IMR-90 (cell line): ENCODE data around the gene ZDHHC14. TPM values are rescaled to one million over a fixed set of nuclear protein-coding genes. Genes with fewer than 3 reads are reported as not detected.

ENCODE experiments used
- ATAC-seq: fragments of 200-7000 bp; cut with Tn5 transposase; 2 replicates; pipeline ENCODE4 v1.9.1; 2020; ENCODE audit warnings: low read depth, mild to moderate bottlenecking, moderate library complexity
- BruUV-seq: library from RNA; stranded (reverse); fragments of 400-500 nt; replicated peaks from 2 replicates; lab custom pipeline; 2021; lab: Mats Ljungman, UMichigan
- CTCF ChIA-PET: fragments of 300-600 bp; formaldehyde crosslinking; extraction: SDS; loops from one replicate; lab custom pipeline; 2021; ENCODE audit warnings: antibody characterized with exemption; lab: Yijun Ruan, JAX
- POLR2A ChIA-PET: fragments of 300-600 bp; sonication (Branson Sonifier 250); formaldehyde crosslinking; loops from one replicate; lab custom pipeline; 2022; ENCODE audit warnings: antibody characterized with exemption; ENCODE audit not compliant: unreplicated experiment; lab: Charles Lee
- DNase-seq: peaks from one replicate; pipeline ENCODE4 v3.0.0; 2013
- H2AFZ ChIP-seq: replicated peaks from 2 replicates; pipeline ENCODE3; 2013; ENCODE audit warnings: low read length, mild to moderate bottlenecking; ENCODE audit not compliant: poor library complexity
- H2AK5ac ChIP-seq: 2 replicates; pipeline ENCODE4 v1.6.1; 2013; ENCODE audit warnings: low read depth, low read length, inconsistent platforms
- H2AK9ac ChIP-seq: replicated peaks from 2 replicates; pipeline ENCODE3; 2013; ENCODE audit warnings: mild to moderate bottlenecking, low read depth, low read length, moderate library complexity; ENCODE audit not compliant: poor library complexity
- H2BK120ac ChIP-seq: 2 replicates; pipeline ENCODE4 v1.6.1; 2013; ENCODE audit warnings: low read depth, low read length, inconsistent platforms
- H2BK15ac ChIP-seq: 3 replicates; pipeline ENCODE4 v1.6.1; 2013; ENCODE audit warnings: low read depth, low read length, inconsistent platforms
- H2BK20ac ChIP-seq: 2 replicates; pipeline ENCODE4 v1.6.1; 2013; ENCODE audit warnings: low read depth, mild to moderate bottlenecking, inconsistent platforms, low read length, moderate library complexity
- H2BK5ac ChIP-seq: 2 replicates; pipeline ENCODE4 v1.6.1; 2013; ENCODE audit warnings: mild to moderate bottlenecking, low read depth, low read length, inconsistent platforms; ENCODE audit not compliant: poor library complexity, severe bottlenecking
- H3K14ac ChIP-seq: replicated peaks from 2 replicates; pipeline ENCODE4 v1.6.1; 2013; ENCODE audit warnings: low read depth, low read length, inconsistent platforms
- H3K18ac ChIP-seq: 2 replicates; pipeline ENCODE4 v1.6.1; 2013; ENCODE audit warnings: low read depth, low read length, control low read depth
- H3K23ac ChIP-seq: 2 replicates; pipeline ENCODE4 v1.6.1; 2013; ENCODE audit warnings: low read depth, low read length, inconsistent platforms
- H3K27ac ChIP-seq: 2 replicates; pipeline ENCODE4 v1.5.1; 2013; ENCODE audit warnings: mild to moderate bottlenecking, control low read depth, low read length; ENCODE audit not compliant: insufficient read depth
- H3K27me3 ChIP-seq: 2 replicates; pipeline ENCODE4 v1.6.1; 2013; ENCODE audit warnings: low read length; ENCODE audit not compliant: control insufficient read depth, insufficient read depth
- H3K36me3 ChIP-seq: 2 replicates; pipeline ENCODE4 v1.6.1; 2013; ENCODE audit warnings: low read length, mixed read lengths; ENCODE audit not compliant: control insufficient read depth, insufficient read depth
- H3K4ac ChIP-seq: 2 replicates; pipeline ENCODE4 v1.6.1; 2013; ENCODE audit warnings: low read depth, low read length, inconsistent platforms
- H3K4me1 ChIP-seq: 2 replicates; pipeline ENCODE4 v1.6.1; 2013; ENCODE audit warnings: low read length, mixed read lengths; ENCODE audit not compliant: control insufficient read depth, insufficient read depth
- H3K4me2 ChIP-seq: 2 replicates; pipeline ENCODE4 v1.6.1; 2013; ENCODE audit warnings: low read depth, mild to moderate bottlenecking, control low read depth, low read length, moderate library complexity
- H3K4me3 ChIP-seq: 2 replicates; pipeline ENCODE4 v1.5.1; 2013; ENCODE audit warnings: low read depth, mild to moderate bottlenecking, control low read depth, low read length, moderate library complexity; ENCODE audit not compliant: insufficient read depth
- H3K56ac ChIP-seq: 2 replicates; pipeline ENCODE4 v1.6.1; 2013; ENCODE audit warnings: low read length, inconsistent platforms; ENCODE audit not compliant: insufficient read depth; ENCODE audit errors: extremely low read depth
- H3K79me1 ChIP-seq, 2 experiments: 2 replicates each; pipeline ENCODE4 v1.6.1; 2013; ENCODE audit warnings: low read length in 2 of 2, inconsistent platforms in 1 of 2, low read depth in 1 of 2
- H3K9ac ChIP-seq: 2 replicates; pipeline ENCODE4 v1.6.1; 2013; ENCODE audit warnings: low read depth, low read length, control low read depth
- H3K9me1 ChIP-seq: 2 replicates; pipeline ENCODE4 v1.6.1; 2013; ENCODE audit warnings: low read length, inconsistent platforms; ENCODE audit not compliant: insufficient read depth
- H3K9me3 ChIP-seq: 2 replicates; pipeline ENCODE4 v1.6.1; 2013; ENCODE audit warnings: low read length; ENCODE audit not compliant: control insufficient read depth, insufficient read depth
- H4K20me1 ChIP-seq: 2 replicates; pipeline ENCODE4 v1.6.1; 2013; ENCODE audit warnings: low read length, inconsistent platforms; ENCODE audit not compliant: insufficient read depth
- H4K5ac ChIP-seq: 2 replicates; pipeline ENCODE4 v1.6.1; 2013; ENCODE audit warnings: mild to moderate bottlenecking, low read depth, low read length, control low read depth
- H4K8ac ChIP-seq, 2 experiments: 2 replicates each; pipeline ENCODE4 v1.6.1; 2013; ENCODE audit warnings: low read depth in 2 of 2, low read length in 2 of 2, control low read depth in 1 of 2, inconsistent platforms in 1 of 2
- H4K91ac ChIP-seq: 2 replicates; pipeline ENCODE4 v1.6.1; 2013; ENCODE audit warnings: low read depth, low read length, inconsistent platforms; ENCODE audit not compliant: insufficient read depth
- BHLHE40 ChIP-seq: fragments of 150-350 bp; IDR thresholded peaks from 2 replicates; pipeline ENCODE4 v1.6.1; 2016; ENCODE audit warnings: mild to moderate bottlenecking, low read depth, low read length
- CEBPB ChIP-seq: IDR thresholded peaks from 2 replicates; pipeline ENCODE4 v1.6.1; 2012; ENCODE audit warnings: low read depth, low read length, improper control_type of control experiment
- CHD1 ChIP-seq: IDR thresholded peaks from 2 replicates; pipeline ENCODE4 v1.6.1; 2012; ENCODE audit warnings: low read depth, low read length, improper control_type of control experiment
- FOS ChIP-seq: fragments of 150-350 bp; IDR thresholded peaks from 2 replicates; pipeline ENCODE4 v1.6.1; 2016; ENCODE audit warnings: low read depth, low read length
- MAFK ChIP-seq: IDR thresholded peaks from 2 replicates; pipeline ENCODE4 v1.6.1; 2012; ENCODE audit warnings: low read depth, low read length, improper control_type of control experiment
- MAZ ChIP-seq: IDR thresholded peaks from 2 replicates; pipeline ENCODE4 v1.6.1; 2012; ENCODE audit warnings: low read depth, mild to moderate bottlenecking, low read length, improper control_type of control experiment, moderate library complexity, borderline replicate concordance
- MXI1 ChIP-seq: IDR thresholded peaks from 2 replicates; pipeline ENCODE4 v1.6.1; 2012; ENCODE audit warnings: low read depth, mild to moderate bottlenecking, low read length, moderate library complexity, borderline replicate concordance
- NFE2L2 ChIP-seq: fragments of 150-350 bp; IDR thresholded peaks from 2 replicates; pipeline ENCODE4 v1.6.1; 2016; ENCODE audit warnings: low read depth, mild to moderate bottlenecking, low read length
- POLR2A ChIP-seq: IDR thresholded peaks from 2 replicates; pipeline ENCODE4 v1.6.1; 2012; ENCODE audit warnings: mild to moderate bottlenecking, low read depth, low read length
- RAD21 ChIP-seq: IDR thresholded peaks from 2 replicates; pipeline ENCODE4 v1.6.1; 2012; ENCODE audit warnings: low read length, improper control_type of control experiment
- RCOR1 ChIP-seq: IDR thresholded peaks from 2 replicates; pipeline ENCODE4 v1.6.1; 2012; ENCODE audit warnings: mild to moderate bottlenecking, low read length, improper control_type of control experiment; ENCODE audit not compliant: insufficient replicate concordance
- RFX5 ChIP-seq: IDR thresholded peaks from 2 replicates; pipeline ENCODE4 v1.8.0; 2012; ENCODE audit warnings: low read depth, mild to moderate bottlenecking, low read length, moderate library complexity
- SMC3 ChIP-seq: fragments of 150-350 bp; IDR thresholded peaks from 2 replicates; pipeline ENCODE4 v1.6.1; 2016; ENCODE audit warnings: low read depth, mild to moderate bottlenecking, antibody characterized with exemption, low read length, moderate library complexity
- USF2 ChIP-seq: fragments of 150-350 bp; IDR thresholded peaks from 2 replicates; pipeline ENCODE4 v1.6.1; 2017; ENCODE audit warnings: mild to moderate bottlenecking, antibody characterized with exemption, low read length, low read depth
- WGBS, 2 experiments: methylation state at CpG; one replicate each; pipeline versions ENCODE4 v1.1.5 to v1.1.7; 2013; ENCODE audit warnings: missing lambda C conversion rate in 2 of 2; ENCODE audit not compliant: insufficient read length in 1 of 2; ENCODE audit errors: extremely low coverage in 2 of 2; 5-methylcytosine and 5-hydroxymethylcytosine counted together
- dilution Hi-C: fragments of 300-500 bp; cut with HindIII; formaldehyde crosslinking; loops from one replicate; pipeline ENCODE4 v1.14.3; 2018; ENCODE audit warnings: low sequenced_read_pairs; ENCODE audit not compliant: unreplicated experiment
- in situ Hi-C: fragments of 300-500 bp; cut with MboI; formaldehyde crosslinking; loops from 3 replicates; pipeline ENCODE4 v1.14.3; 2019; ENCODE audit warnings: low sequenced_read_pairs, inconsistent platforms, mixed read lengths
- intact Hi-C: fragments of 100-400 bp; cut with micrococcal nuclease; formaldehyde crosslinking; loops from 2 replicates; pipeline ENCODE4 v1.10.0; 2022
- polyA plus RNA-seq, 3 experiments: library from polyadenylated mRNA; depleted of rRNA; stranded (reverse); fragments of >200 nt; gene quantifications; 2 replicates each; pipeline ENCODE4 v1.2.3, GENCODE V29; 2012; ENCODE audit warnings: low replicate concordance in 1 of 3
- total RNA-seq: library from RNA; depleted of rRNA; stranded (reverse); fragments of >200 nt; gene quantifications from 2 replicates; pipeline ENCODE4 v1.2.3, GENCODE V29; 2012
- TF ChIP-seq, protein P1 (sequence below): fragments of 150-350 bp; IDR thresholded peaks from 2 replicates; pipeline ENCODE4 v1.6.1; 2016; ENCODE audit warnings: low read depth, mild to moderate bottlenecking, low read length, moderate library complexity, borderline replicate concordance
- TF ChIP-seq, protein P2 (sequence below): conservative IDR thresholded peaks from 2 replicates; pipeline ENCODE4 v1.5.1; 2012; ENCODE audit warnings: mild to moderate bottlenecking, low read depth, low read length, improper control_type of control experiment

ZDHHC14 gene
- total and polyA plus RNA-seq, 2 of the 4 experiments (the other 2 are of a cell fraction): 0.90 to 2.0 TPM

DNA sequence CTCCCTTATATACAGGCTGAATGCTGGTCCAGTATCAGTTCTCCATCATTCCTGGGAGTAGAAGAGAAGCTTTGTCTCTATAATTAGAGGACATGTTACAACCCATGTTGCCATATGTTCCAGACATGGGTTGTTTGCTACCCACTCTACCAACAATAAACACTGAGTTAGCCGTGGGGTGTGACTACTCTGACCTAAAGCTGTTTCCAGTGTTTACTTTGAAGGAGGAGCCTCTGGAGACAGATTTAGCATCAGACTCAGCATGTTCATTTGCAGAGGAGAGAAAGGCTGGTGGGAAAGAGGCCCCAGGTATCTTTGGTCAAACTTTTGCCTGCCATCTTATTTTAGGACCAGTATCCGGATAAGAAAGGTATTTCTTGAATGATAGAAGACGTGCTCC is 284.2 kb downstream of the ZDHHC14 start:
- POLR2A ChIA-PET: no interaction called here
- no peak overlapping the region for H2BK120ac ChIP-seq
- dilution Hi-C loops: no loop called here

More for the DNA sequence above, 284.2 kb downstream of the ZDHHC14 start:
- H3K27ac ChIP-seq: no peak overlapping the region
- no peak overlapping the region for H4K91ac ChIP-seq
- H2BK5ac ChIP-seq: no peak overlapping the region
- TF ChIP-seq, protein P1, sequence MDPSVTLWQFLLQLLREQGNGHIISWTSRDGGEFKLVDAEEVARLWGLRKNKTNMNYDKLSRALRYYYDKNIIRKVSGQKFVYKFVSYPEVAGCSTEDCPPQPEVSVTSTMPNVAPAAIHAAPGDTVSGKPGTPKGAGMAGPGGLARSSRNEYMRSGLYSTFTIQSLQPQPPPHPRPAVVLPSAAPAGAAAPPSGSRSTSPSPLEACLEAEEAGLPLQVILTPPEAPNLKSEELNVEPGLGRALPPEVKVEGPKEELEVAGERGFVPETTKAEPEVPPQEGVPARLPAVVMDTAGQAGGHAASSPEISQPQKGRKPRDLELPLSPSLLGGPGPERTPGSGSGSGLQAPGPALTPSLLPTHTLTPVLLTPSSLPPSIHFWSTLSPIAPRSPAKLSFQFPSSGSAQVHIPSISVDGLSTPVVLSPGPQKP: no peak
- TF ChIP-seq RCOR1 (no peak), MAFK (no peak), CHD1 (no peak), USF2 (no peak), NFE2L2 (no peak), FOS (no peak), POLR2A (no peak), RAD21 (no peak), MXI1 (no peak), CEBPB (no peak), BHLHE40 (no peak), MAZ (no peak), SMC3 (no peak), RFX5 (no peak)
- TF ChIP-seq, protein P2, sequence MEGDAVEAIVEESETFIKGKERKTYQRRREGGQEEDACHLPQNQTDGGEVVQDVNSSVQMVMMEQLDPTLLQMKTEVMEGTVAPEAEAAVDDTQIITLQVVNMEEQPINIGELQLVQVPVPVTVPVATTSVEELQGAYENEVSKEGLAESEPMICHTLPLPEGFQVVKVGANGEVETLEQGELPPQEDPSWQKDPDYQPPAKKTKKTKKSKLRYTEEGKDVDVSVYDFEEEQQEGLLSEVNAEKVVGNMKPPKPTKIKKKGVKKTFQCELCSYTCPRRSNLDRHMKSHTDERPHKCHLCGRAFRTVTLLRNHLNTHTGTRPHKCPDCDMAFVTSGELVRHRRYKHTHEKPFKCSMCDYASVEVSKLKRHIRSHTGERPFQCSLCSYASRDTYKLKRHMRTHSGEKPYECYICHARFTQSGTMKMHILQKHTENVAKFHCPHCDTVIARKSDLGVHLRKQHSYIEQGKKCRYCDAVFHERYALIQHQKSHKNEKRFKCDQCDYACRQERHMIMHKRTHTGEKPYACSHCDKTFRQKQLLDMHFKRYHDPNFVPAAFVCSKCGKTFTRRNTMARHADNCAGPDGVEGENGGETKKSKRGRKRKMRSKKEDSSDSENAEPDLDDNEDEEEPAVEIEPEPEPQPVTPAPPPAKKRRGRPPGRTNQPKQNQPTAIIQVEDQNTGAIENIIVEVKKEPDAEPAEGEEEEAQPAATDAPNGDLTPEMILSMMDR: no peak
- no peaks in the 10 kb centered on the region for H3K36me3 ChIP-seq
- no peaks in the 10 kb centered on the region for H3K27me3 ChIP-seq
- H3K56ac ChIP-seq: no peak overlapping the region
- no peak overlapping the region for H2AK9ac ChIP-seq
- in situ Hi-C loops (loop anchor here (5.0 kb wide), 1 partner anchor 353 kb away; no protein-coding TSS in a partner anchor), intact Hi-C loops (loop anchor here (10.0 kb wide), 1 partner anchor 90 kb away; no protein-coding TSS in a partner anchor)
- no peak for ATAC-seq
- H3K4me2 ChIP-seq: no peak overlapping the region
- peaks cover 6% of the 10 kb centered on the region; the same call in 1 of the 2 replicates for H3K4me1 ChIP-seq
- H3K4ac ChIP-seq: no peak overlapping the region
- H2AFZ ChIP-seq: no peak overlapping the region
- H3K4me3 ChIP-seq: no peak overlapping the region
- H3K14ac ChIP-seq: no peak overlapping the region
- H4K20me1 ChIP-seq: no peaks in the 10 kb centered on the region
- WGBS, 2 experiments: no CpG with 5 or more reads among the region's 3 CpGs
- CTCF ChIA-PET: interaction anchor here (0.7 kb wide), 1 partner anchor 350 kb away, joined by 3 read pairs; no protein-coding TSS in a partner anchor
- no peak overlapping the region for H2AK5ac ChIP-seq
- no peak overlapping the region for H2BK15ac ChIP-seq
- no peak overlapping the region for H3K18ac ChIP-seq
- no TSS peak for BruUV-seq
- no peaks in the 10 kb centered on the region for H3K9me3 ChIP-seq
- H3K9ac ChIP-seq: no peak overlapping the region
- H2BK20ac ChIP-seq: no peak overlapping the region
- no peak overlapping the region for H3K23ac ChIP-seq
- no peak overlapping the region for H4K8ac ChIP-seq
- no peaks in the 10 kb centered on the region for H3K79me1 ChIP-seq
- no peak for DNase-seq
- no peaks in the 10 kb centered on the region; the same call in 1 of the 2 replicates for H3K9me1 ChIP-seq
- no peak overlapping the region for H4K5ac ChIP-seq
